GM12878 (cell line): ENCODE measurements around the gene MTHFD1L.

ENCODE experiments used
- NRF1 ChIP-seq: conservative IDR thresholded peaks from 2 replicates; pipeline ENCODE4 v1.6.1; 2011; ENCODE audit warnings: mild to moderate bottlenecking, low read depth, low read length, improper control_type of control experiment
- SREBF2 ChIP-seq: IDR thresholded peaks from 2 replicates; pipeline ENCODE4 v1.6.1; 2012; ENCODE audit warnings: mild to moderate bottlenecking, low read length
- TF ChIP-seq, protein P1 (sequence below), 3 experiments: IDR thresholded peaks in 2 of 3; conservative IDR thresholded peaks in 1 of 3; 2 replicates each; pipeline ENCODE4 v1.5.1; 2011; ENCODE audit warnings: low read depth in 3 of 3, low read length in 3 of 3, mild to moderate bottlenecking in 3 of 3, control low read depth in 2 of 3, moderate library complexity in 2 of 3, inconsistent platforms in 1 of 3, mixed read lengths in 1 of 3; ENCODE audit not compliant: control insufficient read depth in 2 of 3, insufficient read depth in 1 of 3; ENCODE audit errors: extremely low read depth in 1 of 3
- TF ChIP-seq, protein P2 (sequence below): IDR thresholded peaks from 2 replicates; pipeline ENCODE4 v1.6.1; 2012; ENCODE audit warnings: mild to moderate bottlenecking, low read depth, low read length

DNA sequence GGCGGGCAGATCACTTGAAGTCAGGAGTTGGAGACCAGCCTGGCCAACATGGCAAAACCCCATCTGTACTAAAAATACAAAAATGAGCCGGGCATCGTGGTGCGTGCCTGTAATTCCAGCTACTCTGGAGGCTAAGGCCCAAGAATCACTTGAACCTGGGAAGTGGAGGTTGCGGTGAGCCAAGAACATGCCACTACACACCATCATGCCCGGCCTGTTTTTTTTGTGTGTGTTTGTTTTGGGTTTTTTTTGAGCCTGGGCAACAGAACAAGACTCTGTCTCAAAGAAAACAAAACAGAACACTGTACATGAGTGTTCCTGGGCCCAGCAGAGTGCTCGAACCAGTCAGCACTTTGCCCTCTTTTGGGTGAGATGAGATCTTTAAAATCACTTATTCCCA is 159.1 kb downstream of the MTHFD1L start:
- TF ChIP-seq, protein P1, sequence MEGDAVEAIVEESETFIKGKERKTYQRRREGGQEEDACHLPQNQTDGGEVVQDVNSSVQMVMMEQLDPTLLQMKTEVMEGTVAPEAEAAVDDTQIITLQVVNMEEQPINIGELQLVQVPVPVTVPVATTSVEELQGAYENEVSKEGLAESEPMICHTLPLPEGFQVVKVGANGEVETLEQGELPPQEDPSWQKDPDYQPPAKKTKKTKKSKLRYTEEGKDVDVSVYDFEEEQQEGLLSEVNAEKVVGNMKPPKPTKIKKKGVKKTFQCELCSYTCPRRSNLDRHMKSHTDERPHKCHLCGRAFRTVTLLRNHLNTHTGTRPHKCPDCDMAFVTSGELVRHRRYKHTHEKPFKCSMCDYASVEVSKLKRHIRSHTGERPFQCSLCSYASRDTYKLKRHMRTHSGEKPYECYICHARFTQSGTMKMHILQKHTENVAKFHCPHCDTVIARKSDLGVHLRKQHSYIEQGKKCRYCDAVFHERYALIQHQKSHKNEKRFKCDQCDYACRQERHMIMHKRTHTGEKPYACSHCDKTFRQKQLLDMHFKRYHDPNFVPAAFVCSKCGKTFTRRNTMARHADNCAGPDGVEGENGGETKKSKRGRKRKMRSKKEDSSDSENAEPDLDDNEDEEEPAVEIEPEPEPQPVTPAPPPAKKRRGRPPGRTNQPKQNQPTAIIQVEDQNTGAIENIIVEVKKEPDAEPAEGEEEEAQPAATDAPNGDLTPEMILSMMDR (IDR thresholded peaks at IDR 0.05 in 2 of 3, conservative IDR thresholded peaks at IDR 0.05 in 1 of 3; ENCODE audit: control insufficient read depth in 2 of 3, extremely low read depth in 1 of 3, insufficient read depth in 1 of 3, low read depth in 3 of 3, low read length in 3 of 3) = no peak
- no peak for TF ChIP-seq NRF1
- TF ChIP-seq SREBF2 = no peak
- TF ChIP-seq, protein P2, sequence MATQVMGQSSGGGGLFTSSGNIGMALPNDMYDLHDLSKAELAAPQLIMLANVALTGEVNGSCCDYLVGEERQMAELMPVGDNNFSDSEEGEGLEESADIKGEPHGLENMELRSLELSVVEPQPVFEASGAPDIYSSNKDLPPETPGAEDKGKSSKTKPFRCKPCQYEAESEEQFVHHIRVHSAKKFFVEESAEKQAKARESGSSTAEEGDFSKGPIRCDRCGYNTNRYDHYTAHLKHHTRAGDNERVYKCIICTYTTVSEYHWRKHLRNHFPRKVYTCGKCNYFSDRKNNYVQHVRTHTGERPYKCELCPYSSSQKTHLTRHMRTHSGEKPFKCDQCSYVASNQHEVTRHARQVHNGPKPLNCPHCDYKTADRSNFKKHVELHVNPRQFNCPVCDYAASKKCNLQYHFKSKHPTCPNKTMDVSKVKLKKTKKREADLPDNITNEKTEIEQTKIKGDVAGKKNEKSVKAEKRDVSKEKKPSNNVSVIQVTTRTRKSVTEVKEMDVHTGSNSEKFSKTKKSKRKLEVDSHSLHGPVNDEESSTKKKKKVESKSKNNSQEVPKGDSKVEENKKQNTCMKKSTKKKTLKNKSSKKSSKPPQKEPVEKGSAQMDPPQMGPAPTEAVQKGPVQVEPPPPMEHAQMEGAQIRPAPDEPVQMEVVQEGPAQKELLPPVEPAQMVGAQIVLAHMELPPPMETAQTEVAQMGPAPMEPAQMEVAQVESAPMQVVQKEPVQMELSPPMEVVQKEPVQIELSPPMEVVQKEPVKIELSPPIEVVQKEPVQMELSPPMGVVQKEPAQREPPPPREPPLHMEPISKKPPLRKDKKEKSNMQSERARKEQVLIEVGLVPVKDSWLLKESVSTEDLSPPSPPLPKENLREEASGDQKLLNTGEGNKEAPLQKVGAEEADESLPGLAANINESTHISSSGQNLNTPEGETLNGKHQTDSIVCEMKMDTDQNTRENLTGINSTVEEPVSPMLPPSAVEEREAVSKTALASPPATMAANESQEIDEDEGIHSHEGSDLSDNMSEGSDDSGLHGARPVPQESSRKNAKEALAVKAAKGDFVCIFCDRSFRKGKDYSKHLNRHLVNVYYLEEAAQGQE = no peak
